HG03575 (cell line): ENCODE data around the gene IMPG1.
"Not testable (repeated sequence)": the region's sequence is repeated elsewhere in the genome, so short reads cannot be mapped to it uniquely, and the experiment has no call there.

Experiments used
- ATAC-seq: cut with Tn5 transposase; IDR thresholded peaks from one replicate; pipeline ENCODE4 v1.9.1; 2021; ENCODE audit not compliant: unreplicated experiment, insufficient number of reproducible peaks, low FRiP score; ENCODE audit errors: extremely low read depth

Gene IMPG1

GRCh38 chr6:75905129-75905528 is 167.3 kb downstream of the IMPG1 start:
- not testable (repeated sequence) for ATAC-seq

- not testable (repeated sequence) for ATAC-seq
Measured at GRCh38 chr6:75900216-75900615, 172.2 kb downstream of the IMPG1 start.

- ATAC-seq, result no peak
Measured at GRCh38 chr6:75896526-75896925, 175.9 kb downstream of the IMPG1 start.

- ATAC-seq, result no peak
Measured at GRCh38 chr6:75893776-75894152, 178.7 kb downstream of the IMPG1 start.

GRCh38 chr6:75893058-75893775 is 179.2 kb downstream of the IMPG1 start:
- no peak for ATAC-seq

- ATAC-seq, result no peak
Measured at GRCh38 chr6:75892384-75892783, 180.1 kb downstream of the IMPG1 start.

GRCh38 chr6:75884822-75885221 is 187.6 kb downstream of the IMPG1 start:
- no peak for ATAC-seq

- no peak for ATAC-seq
Measured at GRCh38 chr6:75882734-75883133, 189.7 kb downstream of the IMPG1 start.

- ATAC-seq, result no peak
Measured at GRCh38 chr6:75880305-75880704, 192.2 kb downstream of the IMPG1 start.

GRCh38 chr6:75876152-75876551 is 196.3 kb downstream of the IMPG1 start:
- no peak for ATAC-seq

- ATAC-seq, result no peak
Measured at GRCh38 chr6:75874224-75874623, 198.2 kb downstream of the IMPG1 start.
